Mucosa of stomach (tissue), 1 donor: ENCODE data around the gene NKAIN2.
"Not testable (repeated sequence)": the region's sequence is repeated elsewhere in the genome, so short reads cannot be mapped to it uniquely, and the experiment has no call there.

Experiments used
- H3K27me3 ChIP-seq: one replicate; pipeline ENCODE4 v1.7.0; 2013; ENCODE audit warnings: mild to moderate bottlenecking, low read length; ENCODE audit not compliant: control insufficient read depth, insufficient read depth
- H3K36me3 ChIP-seq: one replicate; pipeline ENCODE4 v1.7.0; 2013; ENCODE audit warnings: low read length; ENCODE audit not compliant: control insufficient read depth, insufficient read depth
- H3K4me1 ChIP-seq: one replicate; pipeline ENCODE4 v1.7.0; 2013; ENCODE audit warnings: mild to moderate bottlenecking, low read length; ENCODE audit not compliant: control insufficient read depth, insufficient read depth
- H3K4me3 ChIP-seq: one replicate; pipeline ENCODE4 v1.7.0; 2013; ENCODE audit warnings: low read length
- H3K9ac ChIP-seq: one replicate; pipeline ENCODE4 v1.7.0; 2013; ENCODE audit warnings: mild to moderate bottlenecking, low read length, moderate library complexity
- H3K9me3 ChIP-seq: one replicate; pipeline ENCODE4 v1.7.0; 2013; ENCODE audit warnings: mild to moderate bottlenecking, low read length, moderate library complexity; ENCODE audit not compliant: control insufficient read depth
- donor health status: Pancreatic carcinoma.

NKAIN2 gene

DNA sequence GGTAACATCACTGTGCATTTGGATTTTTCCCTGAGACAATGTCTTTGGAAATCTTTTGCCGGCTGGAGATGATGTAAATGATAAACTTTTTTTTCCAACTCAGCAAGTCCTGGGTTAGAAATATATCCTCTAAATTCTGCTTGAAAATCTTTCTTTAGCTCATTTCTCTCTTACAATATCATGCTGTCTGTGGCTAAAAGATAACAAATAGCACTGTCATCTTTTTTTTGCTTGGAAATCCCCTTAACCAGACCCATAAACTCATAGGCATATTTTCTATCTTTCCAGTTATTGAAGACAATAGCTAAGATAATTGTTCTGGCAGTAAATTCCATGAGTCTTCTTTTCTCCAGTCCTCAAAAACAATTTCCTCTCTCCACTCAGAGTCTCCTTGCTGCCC lies 481.5 kb downstream of the NKAIN2 start:
- no peaks in the 10 kb centered on the region for H3K4me1 ChIP-seq
- H3K9ac ChIP-seq, result no peak overlapping the region
- no peaks in the 10 kb centered on the region for H3K9me3 ChIP-seq
- H3K27me3 ChIP-seq, result no peaks in the 10 kb centered on the region
- no peaks in the 10 kb centered on the region for H3K36me3 ChIP-seq
- no peak overlapping the region for H3K4me3 ChIP-seq

GRCh38 chr6:124294574-124295200 lies 491.0 kb downstream of the NKAIN2 start:
- Histone ChIP-seq H3K27me3 (no peaks in the 10 kb centered on the region), H3K4me1 (no peaks in the 10 kb centered on the region), H3K36me3 (no peaks in the 10 kb centered on the region), H3K9ac (no peak overlapping the region), H3K4me3 (no peak overlapping the region), H3K9me3 (no peaks in the 10 kb centered on the region)

DNA sequence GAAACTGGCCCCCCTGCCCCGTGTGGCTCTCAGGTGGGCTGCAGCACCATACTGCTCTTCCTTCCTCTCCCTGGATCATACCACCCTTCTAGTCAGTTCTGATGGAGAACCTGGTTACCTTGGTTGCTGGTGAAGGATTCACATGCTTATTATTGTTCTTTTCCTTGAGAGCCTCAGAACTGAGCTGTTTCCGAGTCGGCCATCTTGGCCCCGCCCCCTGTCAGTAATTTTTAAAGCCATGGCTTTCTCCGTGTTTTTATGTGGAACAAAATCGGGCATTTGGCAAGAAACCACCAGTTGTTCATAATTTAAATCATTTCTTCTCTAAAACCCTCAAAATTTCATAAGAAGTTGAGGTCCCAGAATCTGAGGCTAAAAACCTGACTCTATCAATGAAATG lies 493.8 kb downstream of the NKAIN2 start:
- Histone ChIP-seq H3K9me3 (no peaks in the 10 kb centered on the region), H3K4me3 (no peak overlapping the region), H3K4me1 (no peaks in the 10 kb centered on the region), H3K9ac (no peak overlapping the region), H3K36me3 (no peaks in the 10 kb centered on the region), H3K27me3 (no peaks in the 10 kb centered on the region)

- Histone ChIP-seq H3K9me3 (no peaks in the 10 kb centered on the region), H3K4me1 (no peaks in the 10 kb centered on the region), H3K27me3 (no peaks in the 10 kb centered on the region), H3K4me3 (no peak overlapping the region), H3K9ac (no peak overlapping the region), H3K36me3 (no peaks in the 10 kb centered on the region)
These were observed 495.1 kb downstream of the NKAIN2 start for GRCh38 chr6:124298730-124299129.

- not testable (repeated sequence) for H3K4me3 ChIP-seq, H3K36me3 ChIP-seq, H3K9me3 ChIP-seq, H3K9ac ChIP-seq, H3K4me1 ChIP-seq, H3K27me3 ChIP-seq
These were observed 497.2 kb downstream of the NKAIN2 start for GRCh38 chr6:124300907-124301306.

DNA sequence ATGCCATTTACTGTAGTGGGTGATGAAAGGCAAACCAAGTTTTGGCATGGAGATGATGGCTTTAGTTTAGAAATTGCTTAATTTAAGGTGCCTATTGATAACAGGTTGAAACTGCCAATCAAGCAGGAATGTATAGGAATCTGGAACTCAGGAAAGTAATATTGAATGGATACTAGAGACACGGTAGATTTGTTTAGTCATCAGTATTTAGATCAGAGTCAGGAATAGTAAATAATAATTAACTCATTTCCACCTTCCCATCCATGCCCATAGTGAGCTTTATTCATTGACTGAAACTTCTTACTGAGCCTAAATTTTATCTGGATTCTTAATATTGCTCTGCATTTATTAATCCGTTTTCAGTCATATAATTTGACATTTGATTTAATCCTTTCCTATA lies 500.3 kb downstream of the NKAIN2 start:
- Histone ChIP-seq H3K4me1 (no peaks in the 10 kb centered on the region), H3K9me3 (no peaks in the 10 kb centered on the region), H3K4me3 (no peak overlapping the region), H3K27me3 (no peaks in the 10 kb centered on the region), H3K36me3 (no peaks in the 10 kb centered on the region), H3K9ac (no peak overlapping the region)

DNA sequence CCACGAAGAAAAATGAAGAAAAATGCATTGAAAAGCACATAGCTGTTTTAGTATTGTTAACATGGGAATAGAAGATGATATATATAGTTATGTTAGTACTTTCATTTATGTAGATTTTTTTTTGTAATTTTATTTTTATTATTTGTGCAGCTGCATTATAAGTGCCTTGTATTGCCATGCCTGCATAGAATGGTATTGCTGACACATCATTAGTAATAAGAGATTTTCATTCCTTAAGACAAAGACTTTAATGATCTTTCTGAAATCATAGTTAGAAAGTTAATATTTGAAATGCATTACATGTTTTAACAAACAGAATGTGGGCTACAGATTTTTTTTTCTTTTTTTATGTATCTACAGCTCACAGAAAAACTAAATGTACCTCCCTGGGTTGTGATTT lies 506.5 kb downstream of the NKAIN2 start:
- Histone ChIP-seq H3K4me3 (no peak overlapping the region), H3K9me3 (no peaks in the 10 kb centered on the region), H3K4me1 (no peaks in the 10 kb centered on the region), H3K36me3 (no peaks in the 10 kb centered on the region), H3K9ac (no peak overlapping the region), H3K27me3 (no peaks in the 10 kb centered on the region)

GRCh38 chr6:124319410-124319809 lies 515.7 kb downstream of the NKAIN2 start:
- Histone ChIP-seq H3K4me3 (no peak overlapping the region), H3K4me1 (no peaks in the 10 kb centered on the region), H3K9ac (no peak overlapping the region), H3K27me3 (no peaks in the 10 kb centered on the region), H3K36me3 (no peaks in the 10 kb centered on the region), H3K9me3 (no peaks in the 10 kb centered on the region)

GRCh38 chr6:124324237-124324636 lies 520.6 kb downstream of the NKAIN2 start:
- Histone ChIP-seq H3K4me3 (no peak overlapping the region), H3K36me3 (no peaks in the 10 kb centered on the region)

GRCh38 chr6:124330197-124330596 lies 526.5 kb downstream of the NKAIN2 start:
- no peaks in the 10 kb centered on the region for H3K9me3 ChIP-seq
- H3K27me3 ChIP-seq, result no peaks in the 10 kb centered on the region
- no peak overlapping the region for H3K9ac ChIP-seq
- no peak overlapping the region for H3K4me3 ChIP-seq
- H3K4me1 ChIP-seq, result no peaks in the 10 kb centered on the region
- no peaks in the 10 kb centered on the region for H3K36me3 ChIP-seq

More at GRCh38 chr6:124324237-124324636, 520.6 kb downstream of the NKAIN2 start:
- Histone ChIP-seq H3K4me1 (no peaks in the 10 kb centered on the region), H3K27me3 (no peaks in the 10 kb centered on the region), H3K9me3 (no peaks in the 10 kb centered on the region), H3K9ac (no peak overlapping the region)

DNA sequence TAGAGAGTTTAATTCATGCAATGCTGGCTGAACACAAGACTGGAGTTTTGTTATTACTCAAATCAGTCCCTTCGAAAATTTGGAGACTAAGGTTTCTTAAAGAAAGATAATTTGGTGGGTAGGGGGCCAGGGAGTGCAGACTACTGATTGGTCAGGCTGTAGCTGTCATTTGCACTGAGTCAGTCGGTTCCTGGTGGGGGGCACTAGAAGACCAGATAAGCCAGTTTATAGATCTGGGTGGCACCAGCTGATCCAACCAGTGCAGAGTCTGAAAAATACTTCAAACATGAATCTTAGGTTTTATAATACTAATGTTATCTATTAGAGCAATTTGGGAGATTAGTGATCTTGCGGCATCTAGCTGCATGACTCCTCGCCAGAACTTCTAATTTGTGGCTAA lies 530.7 kb downstream of the NKAIN2 start:
- H3K9me3 ChIP-seq, result no peaks in the 10 kb centered on the region
- no peaks in the 10 kb centered on the region for H3K36me3 ChIP-seq
- H3K4me1 ChIP-seq, result no peaks in the 10 kb centered on the region
- no peak overlapping the region for H3K4me3 ChIP-seq
- no peaks in the 10 kb centered on the region for H3K27me3 ChIP-seq
- H3K9ac ChIP-seq, result no peak overlapping the region

GRCh38 chr6:124339610-124340334 lies 536.1 kb downstream of the NKAIN2 start:
- H3K4me3 ChIP-seq, result no peak overlapping the region

More at GRCh38 chr6:124339610-124340334, 536.1 kb downstream of the NKAIN2 start:
- Histone ChIP-seq H3K9me3 (no peaks in the 10 kb centered on the region), H3K9ac (no peak overlapping the region), H3K27me3 (no peaks in the 10 kb centered on the region), H3K4me1 (no peaks in the 10 kb centered on the region), H3K36me3 (no peaks in the 10 kb centered on the region)
